NCI-H82 (cell line): ENCODE measurements around the gene HOXA11.

ENCODE experiments used
- DNase-seq: peaks from one replicate; lab custom pipeline; 2025; lab: John Stamatoyannopoulos, UW

Gene HOXA11

DNA sequence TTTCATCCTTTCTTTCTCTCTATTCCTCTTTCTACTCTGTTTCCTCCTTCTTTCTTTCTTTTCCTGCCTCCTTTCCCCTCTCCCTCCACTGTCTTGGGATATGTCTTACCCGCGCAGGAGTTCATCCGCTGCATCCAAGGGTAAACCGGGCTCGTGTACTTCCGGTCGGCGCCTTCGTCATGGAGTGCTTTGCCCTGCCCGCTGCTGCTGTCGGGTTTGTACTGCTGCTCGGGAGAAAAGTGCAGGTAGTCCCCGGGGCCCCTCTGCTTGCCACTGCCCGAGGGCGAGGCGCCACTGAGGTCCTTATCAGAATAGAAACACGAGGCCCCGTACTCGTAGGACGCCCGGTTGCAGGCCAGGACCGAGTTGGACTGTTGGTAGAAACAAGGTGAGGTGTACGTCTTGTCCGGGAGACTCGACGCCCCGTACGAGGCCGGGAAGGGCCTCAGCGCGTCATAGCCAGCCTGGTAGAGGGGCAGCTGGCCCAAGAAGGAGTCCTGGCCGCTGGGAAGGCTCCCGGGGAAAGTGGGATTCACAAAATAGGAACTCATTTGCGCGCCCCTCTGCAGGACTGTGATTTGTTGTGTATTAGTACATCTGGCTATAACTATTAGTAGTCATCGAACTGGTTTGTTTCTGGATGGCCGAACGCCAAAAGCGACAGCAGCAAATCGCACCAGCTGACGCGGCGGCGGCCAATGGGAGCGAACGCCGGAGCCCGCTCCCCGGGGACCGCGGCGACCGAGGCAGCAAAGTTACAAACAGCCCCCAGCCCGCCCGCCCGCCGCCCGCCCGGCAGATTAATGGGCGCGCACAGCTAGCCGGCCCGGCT is 37.6 kb downstream of the HOXA11 start, which contains the start of gene HOXA6:
Gene HOXA6 (minus strand): TSS at position 576 of the 832 bp plus-strand sequence. CDS start 25 bp downstream, at position 551.
- peak; percentile 50 for DNase-seq

DNA sequence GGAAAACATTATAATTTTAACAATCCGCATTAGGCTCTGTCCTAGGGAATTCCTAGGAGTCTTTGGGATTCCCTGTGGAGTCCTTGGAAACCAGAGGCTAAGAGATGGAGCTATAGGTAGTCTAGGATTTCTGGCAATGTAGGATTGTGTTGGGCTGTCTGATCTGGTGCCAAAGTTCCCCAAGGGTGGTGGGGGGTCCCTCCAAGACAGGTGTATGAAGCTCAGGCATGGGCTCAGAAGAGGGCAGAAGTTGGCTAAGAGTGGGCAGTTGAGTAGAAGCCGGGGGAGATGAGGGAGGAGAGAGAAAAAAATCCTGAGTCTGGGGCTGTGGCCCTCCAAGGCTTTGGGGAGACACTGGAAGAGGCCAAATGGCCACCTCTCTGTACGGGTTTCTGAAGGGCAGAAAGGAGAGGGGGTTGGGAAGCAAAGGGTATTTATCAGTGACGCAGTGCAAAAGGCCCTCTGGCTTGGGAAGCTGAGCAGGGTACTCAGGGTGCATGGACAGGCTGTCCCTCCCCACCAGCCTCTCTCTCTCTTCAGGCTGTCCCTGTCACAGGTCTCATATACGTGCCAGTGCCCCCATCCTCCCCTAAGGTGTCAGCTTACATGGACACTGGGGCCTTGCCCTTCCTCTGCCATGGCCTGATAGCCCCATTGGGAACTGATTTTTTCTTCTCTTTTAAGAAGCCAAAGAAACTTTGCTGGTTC is 38.4 kb downstream of the HOXA11 start:
- no peak for DNase-seq

DNA sequence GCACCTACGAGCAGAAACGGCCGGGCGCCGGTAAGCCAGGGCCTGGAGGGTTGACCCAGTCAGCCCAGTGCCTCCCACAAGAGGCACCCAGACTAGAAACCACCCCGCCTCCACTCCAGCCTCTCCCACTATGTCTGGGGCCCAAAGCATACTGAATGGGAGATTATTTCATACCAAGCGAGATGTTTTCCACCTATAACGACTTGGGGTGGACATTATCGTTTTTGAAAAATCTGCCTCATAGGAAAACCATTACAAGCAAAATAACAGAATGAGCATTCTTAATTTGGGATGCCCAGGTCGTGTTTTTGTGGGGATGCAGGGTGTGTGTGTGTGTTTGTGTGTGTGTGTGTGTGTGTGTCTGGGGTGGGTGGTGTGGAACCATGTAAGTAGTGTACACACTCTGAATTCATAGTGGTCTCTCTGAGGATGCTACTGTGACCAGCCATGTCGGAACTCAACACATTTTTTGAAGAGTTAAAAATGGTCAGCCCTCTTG is 39.1 kb downstream of the HOXA11 start:
- no peak for DNase-seq

DNA sequence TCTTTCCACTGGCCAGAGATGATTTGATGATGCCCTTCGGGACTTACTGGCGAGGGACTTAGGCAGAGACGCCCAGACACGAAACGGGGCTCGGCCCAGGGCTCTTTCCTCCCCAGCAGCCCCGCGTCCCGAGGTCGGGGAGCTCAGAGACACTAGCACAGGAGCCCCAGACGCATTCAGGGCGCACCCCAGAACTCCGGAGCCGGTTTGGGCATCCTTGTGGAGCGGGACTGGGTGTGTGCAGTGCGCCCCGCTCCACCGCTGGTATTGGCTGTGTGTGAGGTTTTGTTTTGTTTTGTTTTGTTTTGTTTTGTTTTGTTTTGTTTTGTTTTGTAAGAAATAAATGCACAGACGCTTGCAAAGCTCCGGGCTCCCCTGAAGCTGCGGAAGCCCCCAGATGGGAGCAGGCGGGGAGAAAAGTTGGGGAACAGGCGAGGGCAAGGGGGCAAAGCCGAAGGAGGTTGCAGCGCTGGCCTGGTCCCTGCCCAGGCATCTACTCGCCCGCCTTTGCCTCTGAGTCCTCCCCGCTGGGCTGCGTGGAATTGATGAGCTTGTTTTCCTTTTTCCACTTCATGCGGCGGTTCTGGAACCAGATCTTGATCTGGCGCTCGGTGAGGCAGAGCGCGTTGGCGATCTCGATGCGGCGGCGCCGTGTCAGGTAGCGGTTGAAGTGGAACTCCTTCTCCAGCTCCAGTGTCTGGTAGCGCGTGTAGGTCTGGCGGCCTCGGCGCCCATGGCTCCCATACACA is 39.7 kb downstream of the HOXA11 start:
- no peak for DNase-seq

DNA sequence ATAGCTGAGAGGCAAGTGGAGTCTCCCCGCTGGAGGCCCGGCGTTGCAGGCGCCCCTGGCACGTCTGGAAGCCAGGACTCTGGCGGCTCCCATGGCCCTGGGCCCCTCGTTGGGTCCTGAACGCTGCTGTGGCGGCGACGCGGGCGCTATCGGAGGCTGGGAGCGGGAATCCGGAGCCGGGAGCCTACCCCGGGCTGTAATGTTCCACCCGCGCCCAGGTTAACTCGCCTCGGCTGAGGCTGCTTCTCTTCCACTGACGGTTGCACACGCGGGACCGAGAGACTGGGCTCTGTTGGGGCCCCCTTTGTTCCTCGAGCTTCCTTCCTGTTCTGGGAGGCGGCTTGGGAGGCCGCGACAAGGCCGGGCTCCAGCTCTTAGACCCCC is 40.3 kb downstream of the HOXA11 start:
- no peak for DNase-seq

DNA sequence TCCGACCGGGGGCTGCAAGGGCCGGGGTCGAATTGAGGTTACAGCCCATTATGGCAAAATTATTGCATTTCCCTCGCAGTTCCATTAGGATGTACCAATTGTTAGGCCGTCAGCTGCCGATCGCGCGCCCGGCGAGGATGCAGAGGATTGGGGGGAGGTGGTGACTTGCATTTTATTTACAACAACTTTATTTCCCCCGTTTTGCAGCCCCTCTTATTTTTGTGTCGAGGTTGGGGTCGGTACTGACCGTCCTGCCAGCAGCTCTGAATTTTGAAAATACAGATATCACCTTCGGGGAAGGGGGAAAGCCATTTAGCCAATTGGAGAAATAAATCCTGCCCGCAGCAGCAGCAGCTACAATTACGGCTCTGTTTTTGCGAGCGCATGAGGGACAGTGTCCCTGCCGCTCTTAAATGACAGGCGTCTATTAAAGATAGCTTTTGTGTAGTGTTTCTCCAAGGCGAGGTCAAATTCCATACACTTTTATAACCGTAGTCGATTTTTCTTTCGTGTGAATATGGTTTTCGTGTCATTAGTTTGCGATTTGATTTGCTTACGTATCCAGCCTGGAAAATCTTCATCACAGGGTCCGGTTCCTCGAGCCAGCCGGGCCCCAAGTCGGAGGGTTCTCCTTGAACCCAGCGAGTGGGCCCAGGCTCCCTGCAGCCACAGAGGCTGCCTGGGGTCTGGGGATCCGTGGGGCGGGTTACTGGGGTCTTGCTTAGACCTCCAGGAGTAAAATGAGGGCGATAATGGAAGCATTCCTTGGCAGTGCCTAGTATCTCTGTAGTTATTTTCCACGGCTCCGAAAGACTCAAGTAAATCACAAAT is 40.9 kb downstream of the HOXA11 start:
- no peak for DNase-seq

DNA sequence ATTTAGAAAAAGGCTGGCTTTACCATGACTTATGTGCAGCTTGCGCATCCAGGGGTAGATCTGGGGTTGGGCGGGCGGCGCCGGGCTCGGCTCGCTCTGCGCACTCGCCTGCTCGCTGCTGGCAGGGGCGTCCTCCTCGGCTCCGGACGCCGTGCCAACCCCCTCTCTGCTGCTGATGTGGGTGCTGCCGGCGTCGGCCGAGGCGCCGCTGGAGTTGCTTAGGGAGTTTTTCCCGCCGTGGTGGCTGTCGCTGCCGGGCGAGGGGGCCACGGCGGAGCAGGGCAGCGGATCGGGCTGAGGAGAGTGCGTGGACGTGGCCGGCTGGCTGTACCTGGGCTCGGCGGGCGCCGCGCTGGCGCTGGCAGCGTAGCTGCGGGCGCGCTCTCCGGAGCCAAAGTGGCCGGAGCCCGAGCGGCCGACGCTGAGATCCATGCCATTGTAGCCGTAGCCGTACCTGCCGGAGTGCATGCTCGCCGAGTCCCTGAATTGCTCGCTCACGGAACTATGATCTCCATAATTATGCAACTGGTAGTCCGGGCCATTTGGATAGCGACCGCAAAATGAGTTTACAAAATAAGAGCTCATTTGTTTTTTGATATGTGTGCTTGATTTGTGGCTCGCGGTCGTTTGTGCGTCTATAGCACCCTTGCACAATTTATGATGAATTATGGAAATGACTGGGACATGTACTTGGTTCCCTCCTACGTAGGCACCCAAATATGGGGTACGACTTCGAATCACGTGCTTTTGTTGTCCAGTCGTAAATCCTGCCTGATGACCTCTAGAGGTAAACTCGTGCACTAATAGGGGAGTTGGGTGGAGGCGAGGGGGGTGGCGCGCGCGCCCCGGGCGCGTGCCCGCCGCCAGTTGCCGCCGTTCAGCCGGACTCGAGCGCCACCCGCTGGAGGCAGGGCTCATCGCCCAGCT is 41.7 kb downstream of the HOXA11 start, which contains the start of gene HOXA5:
Gene HOXA5 (minus strand): TSS at position 659 of the 927 bp plus-strand sequence. CDS start 74 bp downstream, at position 585.
- DNase-seq, result peak; percentile 80

DNA sequence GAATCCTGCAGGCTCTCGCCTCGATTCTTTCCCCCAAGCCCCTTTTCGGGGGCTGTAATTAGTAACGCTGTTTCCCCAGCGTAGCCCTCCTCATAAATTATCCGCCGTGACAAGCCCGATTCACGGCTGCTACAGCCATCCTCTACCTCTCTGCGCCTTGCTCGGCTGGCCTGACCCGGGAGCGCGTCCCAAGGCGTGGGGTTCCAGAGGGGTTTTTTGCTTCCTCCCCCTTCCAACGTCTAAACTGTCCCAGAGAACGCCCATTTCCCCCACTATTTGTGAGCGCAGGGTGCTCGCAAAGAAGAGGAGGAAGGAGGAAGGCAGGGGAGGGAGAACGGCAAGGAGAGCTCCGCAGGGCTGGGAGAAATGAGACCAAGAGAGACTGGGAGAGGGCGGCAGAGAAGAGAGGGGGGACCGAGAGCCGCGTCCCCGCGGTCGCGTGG is 42.4 kb downstream of the HOXA11 start:
- DNase-seq, result no peak

DNA sequence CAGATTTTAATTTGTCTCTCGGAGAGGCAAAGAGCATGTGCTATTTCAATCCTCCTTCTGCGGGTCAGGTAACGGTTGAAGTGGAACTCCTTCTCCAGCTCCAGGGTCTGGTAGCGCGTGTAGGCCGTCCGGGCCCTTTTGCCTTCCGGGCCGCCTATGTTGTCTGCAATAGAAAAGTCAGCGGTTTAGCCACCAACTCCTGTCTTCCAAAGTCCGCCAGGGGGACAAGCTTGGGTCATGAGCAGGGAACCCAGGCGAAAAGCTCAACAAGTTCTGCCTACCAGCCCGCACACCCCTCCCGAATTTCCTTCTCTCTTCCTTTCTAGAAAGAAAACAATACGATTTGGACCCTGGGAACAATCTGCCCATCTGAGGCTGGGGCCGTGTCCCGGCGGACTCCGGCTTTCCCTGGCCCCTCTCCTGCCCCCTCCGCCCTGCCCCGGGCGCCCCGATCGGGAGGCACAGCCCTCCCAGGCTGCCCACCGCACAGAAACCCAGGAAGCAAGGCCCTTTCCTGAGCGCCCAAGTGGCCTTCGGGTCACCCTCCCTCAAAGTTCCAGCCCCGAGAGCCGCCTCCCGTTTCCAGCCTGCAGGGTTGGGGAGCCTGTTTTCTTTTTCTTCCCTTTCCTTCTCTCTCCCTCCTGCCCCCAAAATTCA is 43.0 kb downstream of the HOXA11 start:
- DNase-seq, result no peak

DNA sequence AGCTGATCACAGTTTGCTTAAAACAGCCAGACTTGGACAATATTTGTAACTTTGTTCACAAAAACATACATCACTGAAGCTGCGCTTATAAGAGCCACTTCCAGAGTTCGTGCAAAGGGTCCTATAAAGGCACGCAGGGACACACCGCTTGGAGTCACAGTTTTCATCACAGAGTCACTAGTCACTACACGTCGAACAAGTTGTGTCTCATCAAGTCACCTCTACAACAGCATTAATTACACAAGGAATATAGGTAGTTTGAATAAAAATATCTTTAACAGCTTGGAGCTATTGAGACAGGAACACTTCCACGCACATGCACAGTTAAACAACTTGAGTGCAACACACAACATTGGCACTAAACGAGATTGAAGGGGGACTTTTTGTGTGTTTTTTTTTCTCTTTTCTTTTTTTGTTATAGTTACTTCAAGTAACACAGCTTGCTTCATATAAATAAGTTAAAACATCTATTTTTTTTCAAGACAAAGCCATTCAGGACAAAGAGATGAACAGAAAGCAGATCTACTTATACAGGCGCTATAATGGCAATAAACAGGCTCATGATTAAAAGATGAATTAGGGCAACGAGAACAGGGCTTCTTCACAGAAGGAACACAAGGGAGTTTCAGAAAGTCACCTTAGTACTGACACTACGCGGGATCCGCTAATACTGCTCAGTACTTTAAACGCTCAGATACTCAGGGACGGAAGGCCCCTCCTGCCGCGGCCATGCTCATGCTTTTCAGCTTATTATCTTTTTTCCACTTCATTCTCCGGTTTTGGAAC is 43.7 kb downstream of the HOXA11 start:
- DNase-seq, result no peak

DNA sequence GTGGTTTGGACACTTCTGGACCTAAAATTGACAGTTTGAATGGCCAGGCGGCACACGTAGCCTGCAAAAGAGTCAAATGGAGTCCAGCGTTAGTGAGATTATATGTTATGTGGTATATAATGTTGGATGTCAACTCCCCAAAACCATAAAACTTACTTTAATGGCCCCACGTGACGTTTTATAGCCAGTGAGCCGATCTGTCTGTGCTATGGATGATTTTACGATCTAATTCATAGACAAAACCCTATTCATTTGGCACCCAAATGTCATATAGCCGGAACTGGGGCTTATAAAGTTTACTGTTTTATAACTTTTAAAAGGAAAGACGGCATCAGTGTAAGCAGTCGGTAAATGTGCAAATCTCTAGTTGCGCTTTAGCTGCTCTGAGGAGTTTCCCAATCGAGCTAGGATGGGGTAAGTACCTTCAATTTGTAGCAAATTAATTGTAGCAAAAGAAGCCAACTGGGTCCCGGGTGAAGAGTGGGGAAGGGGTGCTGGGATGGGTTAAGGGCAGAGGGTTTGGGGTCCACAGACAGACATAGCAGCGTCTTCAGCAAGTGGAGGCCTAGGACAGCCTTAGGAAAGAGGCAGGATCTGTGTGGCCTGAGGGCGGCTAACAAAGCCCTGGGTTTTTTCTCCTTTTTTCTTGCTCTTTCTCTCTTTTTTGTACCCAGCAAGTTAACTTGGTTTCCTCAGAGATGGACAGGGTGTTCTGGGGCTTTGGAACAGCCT is 44.7 kb downstream of the HOXA11 start:
- no peak for DNase-seq

DNA sequence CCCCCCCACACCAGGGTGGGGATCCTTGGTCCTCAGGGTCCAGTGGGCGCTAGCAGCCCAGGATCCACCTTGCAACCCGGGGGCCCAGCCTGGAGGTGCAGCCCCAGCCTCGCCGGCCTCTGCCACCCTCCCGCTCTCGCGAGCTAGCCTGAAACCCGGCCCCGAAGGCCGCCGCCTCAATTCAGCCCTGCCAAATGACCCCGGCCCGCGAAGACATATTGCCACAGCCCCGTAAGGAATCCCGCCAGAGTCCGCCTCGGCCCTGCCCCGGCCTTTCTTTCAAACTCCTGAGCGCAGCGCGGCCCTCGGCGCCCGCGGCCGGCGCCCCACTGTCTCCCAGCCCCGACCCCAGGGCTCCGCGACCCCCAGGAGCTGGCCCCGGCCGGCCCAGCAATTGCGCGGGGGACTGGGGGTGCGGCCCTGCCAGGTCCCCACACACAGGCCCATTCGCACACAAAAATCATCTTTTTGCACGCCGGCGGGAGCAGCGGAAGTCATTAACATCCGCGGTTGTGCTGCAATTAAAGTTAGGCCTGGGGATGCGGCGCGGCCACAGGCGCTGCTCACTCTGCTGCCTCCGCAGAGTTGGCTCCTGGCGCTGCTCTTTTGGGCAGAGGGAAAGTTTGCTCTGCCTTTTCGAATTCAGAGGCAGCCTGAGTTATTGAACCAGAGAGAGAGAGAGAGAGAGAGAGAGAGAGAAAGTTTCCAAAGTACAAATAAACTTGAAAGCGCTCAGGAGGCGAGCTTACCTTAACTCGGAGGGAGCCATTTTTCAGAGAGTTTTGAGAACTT is 45.5 kb downstream of the HOXA11 start:
- no peak for DNase-seq

DNA sequence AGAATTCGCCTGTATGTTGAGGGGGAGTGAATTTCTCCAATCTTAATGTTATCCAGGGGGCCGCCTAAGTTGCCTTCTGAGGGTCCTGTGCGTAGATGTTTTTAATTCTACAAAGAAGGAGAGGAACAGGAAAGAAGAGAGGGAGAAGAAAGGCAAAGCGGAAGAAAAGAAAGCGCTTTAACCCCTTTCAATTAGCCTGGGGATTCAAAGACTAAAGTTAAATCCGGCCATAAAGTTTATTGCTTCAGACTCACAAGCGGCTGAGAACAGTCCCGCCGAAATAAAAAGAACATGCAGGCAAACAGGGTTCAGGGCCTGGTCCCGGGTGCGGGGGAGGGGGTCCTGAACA is 46.1 kb downstream of the HOXA11 start:
- no peak for DNase-seq

DNA sequence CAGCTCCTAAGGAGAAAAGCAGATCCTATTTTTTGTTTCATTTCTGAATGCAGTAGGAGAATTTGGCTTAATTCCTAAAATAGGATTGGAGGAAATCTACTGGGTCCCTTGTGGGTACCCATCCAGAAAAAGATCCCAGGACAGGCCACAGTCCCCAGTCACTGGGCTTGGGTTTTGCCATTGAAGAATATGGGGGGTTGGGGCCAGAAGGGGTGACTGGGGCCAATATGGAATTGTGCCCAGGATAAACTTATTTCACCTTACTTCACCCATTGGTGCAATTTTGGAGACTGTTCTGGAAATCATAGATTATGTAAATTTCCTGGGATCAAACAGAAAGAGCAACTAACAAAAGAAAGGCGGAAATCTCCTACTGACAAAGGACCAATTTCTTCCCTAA is 46.6 kb downstream of the HOXA11 start:
- DNase-seq, result no peak

DNA sequence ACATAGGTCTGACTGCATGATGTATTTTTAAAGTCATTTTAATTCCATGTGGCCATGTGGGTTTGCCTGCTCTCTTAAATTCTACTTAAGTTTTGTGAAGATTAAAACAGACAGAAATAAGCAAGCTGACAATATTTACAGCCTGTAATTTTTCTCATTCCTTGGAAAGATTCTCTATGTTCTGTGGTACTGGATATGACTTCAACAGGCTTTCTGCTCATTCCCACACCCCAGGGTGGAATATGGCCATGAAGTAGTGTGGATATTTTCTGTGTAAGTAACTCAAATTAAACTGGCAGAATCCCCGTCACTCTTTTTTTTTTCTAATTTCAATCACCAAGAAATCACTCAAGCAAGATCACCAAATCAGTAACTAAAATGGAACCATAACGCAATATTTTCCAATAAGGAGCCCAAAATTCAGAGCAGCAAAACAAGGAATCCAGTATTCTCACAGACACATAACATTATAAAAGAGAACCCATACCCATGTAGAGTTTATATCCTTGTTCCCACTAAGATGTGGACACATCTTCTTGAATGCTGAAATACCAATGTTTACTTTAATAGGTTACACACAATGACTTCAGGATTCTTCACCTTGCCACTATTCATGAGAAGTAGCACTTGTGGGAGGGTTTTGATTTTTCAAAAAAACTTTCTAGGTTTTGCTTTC is 47.3 kb downstream of the HOXA11 start:
- DNase-seq, result no peak

DNA sequence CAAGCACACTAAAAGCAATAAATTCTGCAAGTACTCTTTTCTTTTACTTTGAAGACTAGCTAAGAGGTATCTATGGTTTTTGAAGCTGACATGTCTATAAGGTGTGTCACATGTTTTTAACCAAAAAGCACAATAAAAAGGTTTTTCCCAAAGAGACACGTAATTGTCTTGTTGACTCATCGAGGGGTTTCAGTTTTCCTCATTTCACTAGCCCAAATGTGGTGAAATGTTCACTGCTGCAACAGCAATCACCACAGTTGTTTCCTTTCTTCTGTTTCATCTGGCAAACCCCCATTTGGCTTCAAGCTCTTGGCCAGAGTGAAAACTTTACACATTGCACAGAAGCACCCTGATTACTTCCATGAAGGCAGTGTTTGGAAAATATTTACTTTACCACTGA is 50.6 kb downstream of the HOXA11 start:
- no peak for DNase-seq
